ENCODE results near the gene CENPE.
"Not testable (repeated sequence)": the region's sequence is repeated elsewhere in the genome, so short reads cannot be mapped to it uniquely, and the experiment has no call there.

Gene CENPE

DNA sequence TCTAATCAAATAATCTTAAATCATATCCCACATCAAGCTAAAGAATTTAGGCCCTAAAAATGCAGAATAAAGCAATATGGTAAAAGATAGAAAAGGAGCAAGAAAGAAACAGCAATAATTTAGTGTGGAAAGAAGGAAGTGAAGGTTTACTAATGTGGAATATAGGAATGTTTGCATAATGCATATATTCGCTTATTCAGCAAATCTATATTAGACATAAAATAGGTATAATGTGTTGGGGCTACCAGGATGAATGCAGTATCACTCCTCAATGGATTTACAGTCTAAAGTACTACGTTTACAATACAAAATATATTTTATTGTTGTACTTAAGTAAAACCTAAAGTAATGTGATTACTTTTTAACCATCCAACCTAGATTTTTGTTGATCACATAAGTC, 4.7 kb downstream of the CENPE start:
- no peak overlapping the region for H3K4me3 ChIP-seq (ENCODE audit: low read length in 2 of 2)
- H3K27ac ChIP-seq (ENCODE audit: low read length): no peak overlapping the region
- no peaks in the 10 kb centered on the region for H3K36me3 ChIP-seq (ENCODE audit: control insufficient read depth in 2 of 2, insufficient read depth in 2 of 2, low read length in 2 of 2)
- H3K9ac ChIP-seq (ENCODE audit: low read length in 2 of 2): no peak overlapping the region
- H3K4me1 ChIP-seq (ENCODE audit: control insufficient read depth, insufficient read depth, low read length): no peaks in the 10 kb centered on the region
- H3K9me3 ChIP-seq (ENCODE audit: control insufficient read depth in 2 of 2, low read length in 2 of 2): no peaks in the 10 kb centered on the region
- H3K27me3 ChIP-seq (ENCODE audit: control insufficient read depth in 1 of 2, insufficient read depth in 2 of 2, low read length in 2 of 2): no peaks in the 10 kb centered on the region

GRCh38 chr4:103171006-103171405, 27.1 kb downstream of the CENPE start:
- H3K27me3 ChIP-seq (ENCODE audit: control insufficient read depth in 1 of 2, insufficient read depth in 2 of 2, low read length in 2 of 2): no peaks in the 10 kb centered on the region
- H3K4me3 ChIP-seq (ENCODE audit: low read length in 2 of 2): no peak overlapping the region
- no peaks in the 10 kb centered on the region for H3K4me1 ChIP-seq (ENCODE audit: control insufficient read depth, insufficient read depth, low read length)
- peaks cover 0 to 6% of the 10 kb centered on the region in 2 donors for H3K9me3 ChIP-seq (ENCODE audit: control insufficient read depth in 2 of 2, low read length in 2 of 2)
- no peak overlapping the region for H3K27ac ChIP-seq (ENCODE audit: low read length)
- H3K9ac ChIP-seq (ENCODE audit: low read length in 2 of 2): no peak overlapping the region
- H3K36me3 ChIP-seq (ENCODE audit: control insufficient read depth in 2 of 2, insufficient read depth in 2 of 2, low read length in 2 of 2): no peaks in the 10 kb centered on the region

DNA sequence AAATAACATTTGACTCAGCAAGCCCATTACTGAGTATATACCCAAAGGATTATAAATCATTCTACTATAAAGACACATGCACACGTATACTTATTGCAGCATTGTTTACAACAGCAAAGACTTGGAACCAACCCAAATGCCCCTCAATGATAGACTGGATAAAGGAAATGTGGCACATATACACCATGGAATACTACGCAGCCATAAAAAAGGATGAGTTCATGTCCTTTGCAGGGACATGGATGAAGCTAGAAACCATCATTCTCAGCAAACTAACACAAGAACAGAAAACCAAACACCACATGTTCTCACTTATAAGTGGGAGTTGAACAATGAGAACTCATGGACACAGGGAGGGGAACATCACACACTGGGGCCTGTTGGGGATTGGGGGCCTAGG, 28.4 kb downstream of the CENPE start:
- not testable (repeated sequence) for H3K27ac ChIP-seq (ENCODE audit: low read length); H3K4me1 ChIP-seq (ENCODE audit: control insufficient read depth, insufficient read depth, low read length); H3K9me3 ChIP-seq (ENCODE audit: control insufficient read depth in 2 of 2, low read length in 2 of 2); H3K36me3 ChIP-seq (ENCODE audit: control insufficient read depth in 2 of 2, insufficient read depth in 2 of 2, low read length in 2 of 2); H3K27me3 ChIP-seq (ENCODE audit: control insufficient read depth in 1 of 2, insufficient read depth in 2 of 2, low read length in 2 of 2); H3K4me3 ChIP-seq (ENCODE audit: low read length in 2 of 2); H3K9ac ChIP-seq (ENCODE audit: low read length in 2 of 2)

DNA sequence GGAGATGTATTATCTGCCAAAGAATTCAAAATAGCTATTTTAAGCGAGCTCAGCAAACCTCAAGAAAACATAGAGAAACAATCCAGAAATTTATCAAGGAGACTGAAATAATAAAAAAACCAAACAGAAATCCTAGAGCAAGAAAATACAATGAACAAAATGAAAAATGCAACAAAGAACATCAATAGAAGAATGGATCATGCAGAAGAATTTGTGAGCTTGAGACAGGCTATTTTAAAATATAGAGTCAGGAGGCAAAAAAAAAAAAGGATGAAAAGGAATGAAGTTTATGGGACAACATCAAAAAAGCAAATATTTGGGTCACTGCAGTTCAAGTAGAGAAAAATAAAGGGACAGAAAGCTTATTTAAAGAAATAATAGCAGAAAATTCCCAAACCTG, 29.1 kb downstream of the CENPE start:
- H3K9me3 ChIP-seq (ENCODE audit: control insufficient read depth in 2 of 2, low read length in 2 of 2): peaks cover 0 to 6% of the 10 kb centered on the region in 2 donors
- no peaks in the 10 kb centered on the region for H3K27me3 ChIP-seq (ENCODE audit: control insufficient read depth in 1 of 2, insufficient read depth in 2 of 2, low read length in 2 of 2)
- no peak overlapping the region for H3K4me3 ChIP-seq (ENCODE audit: low read length in 2 of 2)
- H3K36me3 ChIP-seq (ENCODE audit: control insufficient read depth in 2 of 2, insufficient read depth in 2 of 2, low read length in 2 of 2): no peaks in the 10 kb centered on the region
- no peaks in the 10 kb centered on the region for H3K4me1 ChIP-seq (ENCODE audit: control insufficient read depth, insufficient read depth, low read length)
- no peak overlapping the region for H3K27ac ChIP-seq (ENCODE audit: low read length)
- no peak overlapping the region for H3K9ac ChIP-seq (ENCODE audit: low read length in 2 of 2)

- Histone ChIP-seq H3K9ac (ENCODE audit: low read length in 2 of 2) (no peak overlapping the region), H3K36me3 (ENCODE audit: control insufficient read depth in 2 of 2, insufficient read depth in 2 of 2, low read length in 2 of 2) (no peaks in the 10 kb centered on the region), H3K4me1 (ENCODE audit: control insufficient read depth, insufficient read depth, low read length) (no peaks in the 10 kb centered on the region), H3K4me3 (ENCODE audit: low read length in 2 of 2) (no peak overlapping the region), H3K27me3 (ENCODE audit: control insufficient read depth in 1 of 2, insufficient read depth in 2 of 2, low read length in 2 of 2) (no peaks in the 10 kb centered on the region), H3K9me3 (ENCODE audit: control insufficient read depth in 2 of 2, low read length in 2 of 2) (no peaks in the 10 kb centered on the region), H3K27ac (ENCODE audit: low read length) (no peak overlapping the region)
Measured at GRCh38 chr4:103162176-103162575, 36.0 kb downstream of the CENPE start.

- Histone ChIP-seq H3K4me1 (ENCODE audit: control insufficient read depth, insufficient read depth, low read length) (no peaks in the 10 kb centered on the region), H3K4me3 (ENCODE audit: low read length in 2 of 2) (no peak overlapping the region), H3K27me3 (ENCODE audit: control insufficient read depth in 1 of 2, insufficient read depth in 2 of 2, low read length in 2 of 2) (no peaks in the 10 kb centered on the region), H3K27ac (ENCODE audit: low read length) (no peak overlapping the region), H3K36me3 (ENCODE audit: control insufficient read depth in 2 of 2, insufficient read depth in 2 of 2, low read length in 2 of 2) (no peaks in the 10 kb centered on the region), H3K9me3 (ENCODE audit: control insufficient read depth in 2 of 2, low read length in 2 of 2) (no peaks in the 10 kb centered on the region), H3K9ac (ENCODE audit: low read length in 2 of 2) (no peak overlapping the region)
Measured at GRCh38 chr4:103158760-103159159, 39.4 kb downstream of the CENPE start.

DNA sequence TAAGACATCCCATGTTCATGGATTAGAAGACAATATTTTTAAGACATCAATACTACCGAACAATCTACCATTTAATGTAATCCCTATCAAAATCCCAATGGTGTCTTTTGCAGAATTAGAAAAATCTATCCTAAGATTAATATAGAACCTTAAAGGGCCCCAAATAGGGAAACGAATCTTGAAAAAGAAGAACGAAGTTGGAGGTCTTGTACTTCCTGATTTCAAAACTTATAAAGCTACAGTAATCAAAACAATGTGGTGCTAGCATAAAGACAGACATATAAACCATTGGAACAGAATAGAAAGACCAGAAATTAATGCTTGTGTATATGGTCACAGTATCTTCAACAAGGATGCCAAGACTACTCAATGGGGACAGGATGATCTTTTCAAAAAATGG, 42.0 kb downstream of the CENPE start:
- no peaks in the 10 kb centered on the region for H3K27me3 ChIP-seq (ENCODE audit: control insufficient read depth in 1 of 2, insufficient read depth in 2 of 2, low read length in 2 of 2)
- H3K9ac ChIP-seq (ENCODE audit: low read length in 2 of 2): no peak overlapping the region
- no peaks in the 10 kb centered on the region for H3K4me1 ChIP-seq (ENCODE audit: control insufficient read depth, insufficient read depth, low read length)
- no peaks in the 10 kb centered on the region for H3K36me3 ChIP-seq (ENCODE audit: control insufficient read depth in 2 of 2, insufficient read depth in 2 of 2, low read length in 2 of 2)
- H3K4me3 ChIP-seq (ENCODE audit: low read length in 2 of 2): no peak overlapping the region
- no peak overlapping the region for H3K27ac ChIP-seq (ENCODE audit: low read length)
- H3K9me3 ChIP-seq (ENCODE audit: control insufficient read depth in 2 of 2, low read length in 2 of 2): no peaks in the 10 kb centered on the region

- Histone ChIP-seq H3K36me3 (ENCODE audit: control insufficient read depth in 2 of 2, insufficient read depth in 2 of 2, low read length in 2 of 2) (no peaks in the 10 kb centered on the region), H3K4me1 (ENCODE audit: control insufficient read depth, insufficient read depth, low read length) (no peaks in the 10 kb centered on the region), H3K9me3 (ENCODE audit: control insufficient read depth in 2 of 2, low read length in 2 of 2) (no peaks in the 10 kb centered on the region), H3K4me3 (ENCODE audit: low read length in 2 of 2) (no peak overlapping the region), H3K27me3 (ENCODE audit: control insufficient read depth in 1 of 2, insufficient read depth in 2 of 2, low read length in 2 of 2) (no peaks in the 10 kb centered on the region), H3K9ac (ENCODE audit: low read length in 2 of 2) (no peak overlapping the region), H3K27ac (ENCODE audit: low read length) (no peak overlapping the region)
Measured at GRCh38 chr4:103152381-103152780, 45.8 kb downstream of the CENPE start.

- no peaks in the 10 kb centered on the region for H3K4me1 ChIP-seq (ENCODE audit: control insufficient read depth, insufficient read depth, low read length)
- no peak overlapping the region for H3K27ac ChIP-seq (ENCODE audit: low read length)
- no peaks in the 10 kb centered on the region for H3K9me3 ChIP-seq (ENCODE audit: control insufficient read depth in 2 of 2, low read length in 2 of 2)
- H3K4me3 ChIP-seq (ENCODE audit: low read length in 2 of 2): no peak overlapping the region
- no peak overlapping the region for H3K9ac ChIP-seq (ENCODE audit: low read length in 2 of 2)
- no peaks in the 10 kb centered on the region for H3K36me3 ChIP-seq (ENCODE audit: control insufficient read depth in 2 of 2, insufficient read depth in 2 of 2, low read length in 2 of 2)
- no peaks in the 10 kb centered on the region for H3K27me3 ChIP-seq (ENCODE audit: control insufficient read depth in 1 of 2, insufficient read depth in 2 of 2, low read length in 2 of 2)
Measured at GRCh38 chr4:103150677-103151076, 47.5 kb downstream of the CENPE start.

GRCh38 chr4:103144926-103145325, 53.2 kb downstream of the CENPE start:
- Histone ChIP-seq H3K9me3 (ENCODE audit: control insufficient read depth in 2 of 2, low read length in 2 of 2) (no peaks in the 10 kb centered on the region), H3K27ac (ENCODE audit: low read length) (no peak overlapping the region), H3K27me3 (ENCODE audit: control insufficient read depth in 1 of 2, insufficient read depth in 2 of 2, low read length in 2 of 2) (no peaks in the 10 kb centered on the region), H3K36me3 (ENCODE audit: control insufficient read depth in 2 of 2, insufficient read depth in 2 of 2, low read length in 2 of 2) (no peaks in the 10 kb centered on the region), H3K9ac (ENCODE audit: low read length in 2 of 2) (no peak overlapping the region), H3K4me1 (ENCODE audit: control insufficient read depth, insufficient read depth, low read length) (no peaks in the 10 kb centered on the region), H3K4me3 (ENCODE audit: low read length in 2 of 2) (no peak overlapping the region)

- H3K4me3 ChIP-seq (ENCODE audit: low read length in 2 of 2): no peak overlapping the region
- no peaks in the 10 kb centered on the region for H3K4me1 ChIP-seq (ENCODE audit: control insufficient read depth, insufficient read depth, low read length)
- no peak overlapping the region for H3K9ac ChIP-seq (ENCODE audit: low read length in 2 of 2)
- no peaks in the 10 kb centered on the region for H3K9me3 ChIP-seq (ENCODE audit: control insufficient read depth in 2 of 2, low read length in 2 of 2)
- H3K36me3 ChIP-seq (ENCODE audit: control insufficient read depth in 2 of 2, insufficient read depth in 2 of 2, low read length in 2 of 2): no peaks in the 10 kb centered on the region
- no peak overlapping the region for H3K27ac ChIP-seq (ENCODE audit: low read length)
- no peaks in the 10 kb centered on the region for H3K27me3 ChIP-seq (ENCODE audit: control insufficient read depth in 1 of 2, insufficient read depth in 2 of 2, low read length in 2 of 2)
Measured at GRCh38 chr4:103137446-103137827, 60.7 kb downstream of the CENPE start.
